Activated T-helper 17 cell treated with anti-CD3 and anti-CD28 coated beads, Interleukin-2, amount 50 U/mL, for 72 hours (primary cell): ENCODE measurements around the gene PDRG1. TPM values are rescaled to one million over a fixed set of nuclear protein-coding genes. Genes with fewer than 3 reads are reported as not detected.
"Not testable (repeated sequence)": the region's sequence is repeated elsewhere in the genome, so short reads cannot be mapped to it uniquely, and the experiment has no call there.

Experiments used
- ATAC-seq: fragments of 150-1000 bp; cut with Tn5 transposase; replicated peaks from 2 replicates; pipeline ENCODE4 v1.10.0; 2021; ENCODE audit warnings: mild to moderate bottlenecking, moderate library complexity
- H3K27ac Mint-ChIP-seq: one replicate; pipeline ENCODE4 v1.8.0; 2022; ENCODE audit warnings: mixed read lengths
- H3K27me3 Mint-ChIP-seq: one replicate; pipeline ENCODE4 v1.8.0; 2022; ENCODE audit warnings: mixed read lengths
- H3K36me3 Mint-ChIP-seq: one replicate; pipeline ENCODE4 v1.8.0; 2022; ENCODE audit warnings: low read depth, mild to moderate bottlenecking, mixed read lengths
- H3K4me1 Mint-ChIP-seq: one replicate; pipeline ENCODE4 v1.8.0; 2022; ENCODE audit warnings: mixed read lengths
- H3K4me3 Mint-ChIP-seq: one replicate; pipeline ENCODE4 v1.8.0; 2022; ENCODE audit warnings: mild to moderate bottlenecking, mixed read lengths
- H3K9me3 Mint-ChIP-seq: one replicate; pipeline ENCODE4 v1.8.0; 2022; ENCODE audit warnings: mixed read lengths
- total RNA-seq, 2 donors: library from RNA; stranded (reverse); gene quantifications; one replicate each; pipeline ENCODE4 v1.2.3, GENCODE V29; 2022

PDRG1 gene
- total RNA-seq, 2 donors from 2014 or later: 13.1 to 19.1 TPM

- H3K4me3 Mint-ChIP-seq: peak overlapping the region; percentile 87
- peaks cover 4% of the 10 kb centered on the region for H3K27me3 Mint-ChIP-seq
- H3K4me1 Mint-ChIP-seq: peaks cover 25% of the 10 kb centered on the region
- peaks cover 67% of the 10 kb centered on the region for H3K36me3 Mint-ChIP-seq
- H3K27ac Mint-ChIP-seq: peak overlapping the region; percentile 95
- ATAC-seq: no peak
- no peaks in the 10 kb centered on the region for H3K9me3 Mint-ChIP-seq
Measured at GRCh38 chr20:31949877-31950646, 1.8 kb downstream of the PDRG1 start.

- H3K27me3 Mint-ChIP-seq: no peaks in the 10 kb centered on the region
- no peak for ATAC-seq
- peaks cover 25% of the 10 kb centered on the region for H3K4me1 Mint-ChIP-seq
- peaks cover 80% of the 10 kb centered on the region for H3K36me3 Mint-ChIP-seq
- H3K9me3 Mint-ChIP-seq: no peaks in the 10 kb centered on the region
- no peak overlapping the region for H3K27ac Mint-ChIP-seq
- no peak overlapping the region for H3K4me3 Mint-ChIP-seq
Measured at GRCh38 chr20:31948008-31948407, 3.8 kb downstream of the PDRG1 start.

- no peaks in the 10 kb centered on the region for H3K27me3 Mint-ChIP-seq
- H3K4me1 Mint-ChIP-seq: peaks cover 18% of the 10 kb centered on the region
- peaks cover 72% of the 10 kb centered on the region for H3K36me3 Mint-ChIP-seq
- ATAC-seq: no peak
- H3K4me3 Mint-ChIP-seq: no peak overlapping the region
- H3K9me3 Mint-ChIP-seq: no peaks in the 10 kb centered on the region
- H3K27ac Mint-ChIP-seq: no peak overlapping the region
Measured at GRCh38 chr20:31945785-31946184, 6.1 kb downstream of the PDRG1 start.

GRCh38 chr20:31945319-31945718 lies 6.5 kb downstream of the PDRG1 start:
- H3K4me1 Mint-ChIP-seq: peaks cover 14% of the 10 kb centered on the region
- ATAC-seq: no peak
- no peaks in the 10 kb centered on the region for H3K9me3 Mint-ChIP-seq
- H3K27ac Mint-ChIP-seq: no peak overlapping the region
- H3K36me3 Mint-ChIP-seq: peaks cover 69% of the 10 kb centered on the region
- no peaks in the 10 kb centered on the region for H3K27me3 Mint-ChIP-seq
- no peak overlapping the region for H3K4me3 Mint-ChIP-seq

DNA sequence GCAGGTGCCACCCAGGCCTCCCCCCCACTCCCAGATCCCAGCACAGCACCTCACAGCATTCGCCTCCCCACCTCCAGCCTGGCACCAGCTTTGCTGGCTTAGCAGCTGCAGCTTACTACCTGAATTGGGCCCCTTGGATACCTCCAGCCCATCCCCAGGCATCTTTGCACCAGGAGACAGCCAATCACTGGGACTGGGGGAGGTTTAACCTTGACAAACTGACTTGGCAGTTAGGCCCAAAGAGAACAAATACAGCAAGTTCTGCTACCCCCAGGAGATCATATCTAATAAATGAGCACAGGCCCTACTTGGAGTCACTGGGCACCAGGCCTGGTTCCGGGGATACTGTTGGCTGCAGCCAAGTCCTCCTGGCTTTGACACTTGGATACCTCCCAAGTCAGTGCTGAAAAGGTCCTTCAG lies 8.8 kb downstream of the PDRG1 start:
- Mint-ChIP-seq H3K4me3 (no peak overlapping the region), H3K36me3 (peaks cover 47% of the 10 kb centered on the region), H3K27ac (no peak overlapping the region), H3K27me3 (no peaks in the 10 kb centered on the region), H3K9me3 (no peaks in the 10 kb centered on the region), H3K4me1 (no peaks in the 10 kb centered on the region)
- no peak for ATAC-seq

- Mint-ChIP-seq H3K4me1 (no peaks in the 10 kb centered on the region), H3K4me3 (no peak overlapping the region), H3K27me3 (no peaks in the 10 kb centered on the region), H3K9me3 (no peaks in the 10 kb centered on the region), H3K36me3 (peaks cover 13% of the 10 kb centered on the region), H3K27ac (no peak overlapping the region)
- no peak for ATAC-seq
Measured at GRCh38 chr20:31939661-31940060, 12.2 kb downstream of the PDRG1 start.

DNA sequence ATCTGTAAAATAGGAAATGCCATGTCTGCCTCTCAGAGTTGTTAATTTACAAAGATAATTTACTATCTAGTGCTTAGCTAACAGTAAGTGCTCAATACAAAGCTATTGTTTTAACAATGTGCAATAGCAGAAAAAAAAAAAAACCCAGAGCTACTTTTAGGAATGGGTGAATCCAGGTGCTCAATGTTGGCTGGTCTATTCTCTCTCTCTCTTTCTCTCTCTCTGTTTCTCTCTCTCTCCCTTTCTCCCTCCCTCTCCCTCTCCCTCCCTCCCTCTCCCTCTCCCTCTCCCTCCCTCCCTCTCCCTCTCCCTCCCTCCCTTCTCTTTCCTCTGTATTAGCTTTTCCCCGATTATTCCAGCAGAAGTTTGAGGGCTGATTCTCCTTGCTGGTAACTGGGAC lies 14.0 kb downstream of the PDRG1 start:
- Mint-ChIP-seq H3K36me3 (peaks cover 3% of the 10 kb centered on the region), H3K27me3 (no peaks in the 10 kb centered on the region)

DNA sequence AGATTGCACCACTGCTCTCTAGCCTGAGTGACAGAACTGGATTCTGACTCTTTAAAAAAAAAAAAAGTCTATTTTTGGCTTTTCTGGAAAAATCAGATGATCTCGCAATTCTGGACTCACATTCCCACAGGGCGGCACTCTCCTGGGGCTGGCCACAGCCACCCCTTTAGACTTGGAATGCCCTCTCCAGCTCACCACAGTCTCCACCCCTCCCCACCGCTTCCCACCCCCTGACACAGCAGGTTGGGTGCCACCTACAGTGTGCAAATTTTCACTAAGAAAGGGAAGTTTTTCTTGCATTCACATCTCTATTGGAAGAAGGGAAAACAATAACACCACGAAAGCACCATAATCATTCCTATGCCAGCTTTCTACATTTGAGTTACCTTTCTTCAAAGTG lies 15.4 kb downstream of the PDRG1 start:
- Mint-ChIP-seq H3K27me3 (peaks cover 2% of the 10 kb centered on the region), H3K4me1 (no peaks in the 10 kb centered on the region), H3K36me3 (no peaks in the 10 kb centered on the region), H3K27ac (no peak overlapping the region), H3K9me3 (no peaks in the 10 kb centered on the region), H3K4me3 (no peak overlapping the region)
- no peak for ATAC-seq

More for the DNA sequence above, 14.0 kb downstream of the PDRG1 start:
- Mint-ChIP-seq H3K9me3 (no peaks in the 10 kb centered on the region), H3K4me1 (no peaks in the 10 kb centered on the region), H3K4me3 (no peak overlapping the region), H3K27ac (no peak overlapping the region)
- no peak for ATAC-seq

DNA sequence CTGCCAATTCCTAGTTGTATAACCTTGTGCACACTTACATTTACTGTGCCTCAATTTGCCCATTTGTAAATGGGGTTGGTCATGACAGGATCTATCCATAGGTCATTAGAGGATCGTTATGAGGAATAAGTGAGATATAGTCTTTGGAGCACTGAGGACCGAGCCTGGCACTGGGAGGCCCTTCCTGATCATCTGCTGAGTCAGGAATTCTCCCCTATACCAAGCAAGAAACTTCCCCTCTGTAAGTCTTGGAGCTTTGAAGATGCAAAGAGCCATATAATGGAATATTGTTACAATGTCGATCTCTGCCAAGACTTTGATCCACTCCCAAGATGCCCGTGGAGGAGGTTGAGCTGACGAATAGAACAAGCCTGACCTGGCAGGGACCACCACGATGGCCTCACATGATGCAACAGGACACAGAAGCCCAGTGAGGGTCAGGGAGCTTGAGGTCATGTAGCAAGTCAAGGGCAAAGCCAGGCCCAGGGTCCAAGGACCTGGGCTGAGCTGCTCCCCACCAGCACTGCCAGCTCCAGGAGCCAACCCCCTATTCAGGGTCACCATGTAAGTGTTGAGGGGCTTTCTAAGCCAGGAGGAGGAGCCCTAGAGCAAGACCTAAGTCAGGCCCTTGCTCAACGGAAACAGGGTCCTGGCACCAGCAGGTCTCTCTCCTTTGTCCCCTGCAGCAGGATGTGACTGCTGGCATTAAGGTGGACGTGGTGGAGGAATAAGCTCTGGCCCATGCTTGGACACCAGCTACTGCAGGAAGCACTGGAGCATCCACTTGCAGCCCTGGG lies 16.7 kb downstream of the PDRG1 start:
- H3K9me3 Mint-ChIP-seq: no peaks in the 10 kb centered on the region
- H3K27ac Mint-ChIP-seq: no peak overlapping the region
- no peaks in the 10 kb centered on the region for H3K4me1 Mint-ChIP-seq
- H3K36me3 Mint-ChIP-seq: no peaks in the 10 kb centered on the region
- no peak for ATAC-seq
- H3K4me3 Mint-ChIP-seq: no peak overlapping the region
- H3K27me3 Mint-ChIP-seq: peaks cover 5% of the 10 kb centered on the region

DNA sequence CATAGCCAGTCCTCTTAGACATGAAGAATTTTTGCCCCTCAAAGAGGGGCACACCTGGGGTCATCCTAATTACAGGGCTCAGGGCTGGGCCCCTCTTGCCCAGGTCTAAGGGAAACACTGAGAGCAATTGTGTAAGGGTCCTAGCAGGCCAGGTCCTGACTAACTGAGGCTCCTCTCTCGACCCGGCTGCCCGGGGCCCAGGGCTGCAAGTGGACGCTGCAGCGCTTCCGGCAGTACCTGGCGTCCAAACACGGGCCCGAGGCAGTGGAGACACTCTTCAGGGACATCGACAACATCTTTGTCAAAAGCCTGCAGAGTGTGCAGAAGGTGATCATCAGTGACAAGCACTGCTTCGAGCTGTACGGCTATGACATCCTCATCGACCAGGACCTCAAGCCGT lies 17.4 kb downstream of the PDRG1 start:
- no peak overlapping the region for H3K27ac Mint-ChIP-seq
- H3K36me3 Mint-ChIP-seq: no peaks in the 10 kb centered on the region
- peaks cover 5% of the 10 kb centered on the region for H3K27me3 Mint-ChIP-seq
- ATAC-seq: no peak
- H3K4me1 Mint-ChIP-seq: no peaks in the 10 kb centered on the region
- H3K9me3 Mint-ChIP-seq: no peaks in the 10 kb centered on the region
- no peak overlapping the region for H3K4me3 Mint-ChIP-seq

- no peak for ATAC-seq
- H3K4me1 Mint-ChIP-seq: no peaks in the 10 kb centered on the region
Measured at GRCh38 chr20:31933698-31934097, 18.1 kb downstream of the PDRG1 start.

DNA sequence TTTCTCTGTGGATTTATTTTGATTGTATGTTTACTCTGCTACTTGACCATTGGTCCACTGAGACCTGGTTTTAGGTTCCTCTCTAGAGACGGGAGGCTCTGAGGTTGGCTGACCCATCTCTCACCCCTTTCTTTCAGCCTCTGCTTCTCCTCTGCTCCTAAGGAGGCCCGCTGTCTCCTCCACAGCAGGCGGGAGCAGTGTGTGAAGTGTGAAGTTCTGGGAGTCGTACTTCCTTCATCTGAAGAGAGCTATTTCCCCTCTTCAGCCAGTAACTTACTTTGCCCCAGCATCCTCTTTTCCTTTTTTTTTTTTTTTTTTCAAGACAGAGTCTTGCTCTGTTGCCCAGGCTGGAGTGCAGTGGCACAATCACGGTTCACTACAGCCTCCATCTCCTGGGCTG lies 21.1 kb downstream of the PDRG1 start:
- Mint-ChIP-seq H3K4me3 (no peak overlapping the region), H3K27ac (no peak overlapping the region), H3K9me3 (no peaks in the 10 kb centered on the region), H3K27me3 (peaks cover 20% of the 10 kb centered on the region), H3K4me1 (no peaks in the 10 kb centered on the region), H3K36me3 (no peaks in the 10 kb centered on the region)
- ATAC-seq: no peak

More at GRCh38 chr20:31933698-31934097, 18.1 kb downstream of the PDRG1 start:
- H3K27ac Mint-ChIP-seq: no peak overlapping the region
- peaks cover 8% of the 10 kb centered on the region for H3K27me3 Mint-ChIP-seq
- H3K36me3 Mint-ChIP-seq: no peaks in the 10 kb centered on the region
- no peak overlapping the region for H3K4me3 Mint-ChIP-seq
- no peaks in the 10 kb centered on the region for H3K9me3 Mint-ChIP-seq

GRCh38 chr20:31929631-31930030 lies 22.2 kb downstream of the PDRG1 start:
- H3K36me3 Mint-ChIP-seq: not testable (repeated sequence)

GRCh38 chr20:31927627-31928159 lies 24.2 kb downstream of the PDRG1 start:
- ATAC-seq: no peak
- Mint-ChIP-seq H3K27ac (no peak overlapping the region), H3K9me3 (no peaks in the 10 kb centered on the region), H3K27me3 (peaks cover 35% of the 10 kb centered on the region), H3K36me3 (no peaks in the 10 kb centered on the region), H3K4me3 (no peak overlapping the region), H3K4me1 (no peaks in the 10 kb centered on the region)

More at GRCh38 chr20:31929631-31930030, 22.2 kb downstream of the PDRG1 start:
- H3K9me3 Mint-ChIP-seq, ATAC-seq, H3K27ac Mint-ChIP-seq, H3K4me3 Mint-ChIP-seq, H3K4me1 Mint-ChIP-seq: not testable (repeated sequence)
- peaks cover 20% of the 10 kb centered on the region for H3K27me3 Mint-ChIP-seq

DNA sequence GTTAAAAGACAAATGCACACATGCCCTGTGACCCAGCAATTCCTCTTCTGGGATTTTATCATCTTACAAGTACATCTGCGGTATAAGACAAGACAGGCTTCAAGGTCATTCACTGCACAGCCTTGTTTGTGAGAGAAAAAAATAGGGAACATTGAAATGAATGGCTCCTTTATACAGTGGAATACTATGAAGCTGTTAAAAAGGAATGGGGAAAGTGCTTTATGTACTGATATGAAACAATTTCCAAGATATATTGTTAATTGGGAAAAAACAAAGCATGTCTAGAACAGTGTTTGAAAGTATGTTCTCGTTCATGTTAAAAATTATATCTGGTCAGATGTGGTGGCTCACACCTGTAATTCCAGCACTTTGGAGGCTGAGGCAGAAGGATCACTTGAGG lies 25.4 kb downstream of the PDRG1 start:
- H3K4me3 Mint-ChIP-seq: no peak overlapping the region
- H3K27me3 Mint-ChIP-seq: peaks cover 39% of the 10 kb centered on the region
- H3K36me3 Mint-ChIP-seq: no peaks in the 10 kb centered on the region
- ATAC-seq: no peak
- no peaks in the 10 kb centered on the region for H3K4me1 Mint-ChIP-seq
- H3K27ac Mint-ChIP-seq: no peak overlapping the region
- no peaks in the 10 kb centered on the region for H3K9me3 Mint-ChIP-seq
